T follicular helper cell (primary cell): ENCODE data around the gene SUSD1.
"Not testable (repeated sequence)": the region's sequence is repeated elsewhere in the genome, so short reads cannot be mapped to it uniquely, and the experiment has no call there.

Experiments used
- DNase-seq: peaks from one replicate; pipeline ENCODE4 v3.0.0-alpha.2; 2020; ENCODE audit warnings: low read depth

SUSD1 gene

DNA sequence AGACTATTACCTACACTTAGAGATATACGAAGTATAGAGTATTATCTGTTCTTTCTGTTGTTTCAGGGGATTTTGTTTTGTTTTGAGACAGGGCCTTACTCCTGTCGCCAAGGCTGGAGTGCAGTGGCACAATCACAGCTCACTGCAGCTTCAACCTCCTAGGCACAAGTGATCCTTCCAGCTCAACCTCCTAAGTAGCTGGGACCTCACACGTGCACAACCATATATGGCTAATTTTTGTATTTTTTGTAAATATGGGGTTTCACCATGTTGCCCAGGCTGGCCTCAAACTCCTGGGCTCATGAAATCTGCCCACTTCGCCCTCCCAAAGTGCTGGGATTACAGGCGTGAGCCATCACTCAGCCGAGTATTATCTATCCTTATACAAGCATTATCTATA is 45.9 kb downstream of the SUSD1 start:
- no peak for DNase-seq

- DNase-seq, result not testable (repeated sequence)
Measured at GRCh38 chr9:112128399-112128798, 46.7 kb downstream of the SUSD1 start.

GRCh38 chr9:112127281-112127680 is 47.8 kb downstream of the SUSD1 start:
- no peak for DNase-seq

DNA sequence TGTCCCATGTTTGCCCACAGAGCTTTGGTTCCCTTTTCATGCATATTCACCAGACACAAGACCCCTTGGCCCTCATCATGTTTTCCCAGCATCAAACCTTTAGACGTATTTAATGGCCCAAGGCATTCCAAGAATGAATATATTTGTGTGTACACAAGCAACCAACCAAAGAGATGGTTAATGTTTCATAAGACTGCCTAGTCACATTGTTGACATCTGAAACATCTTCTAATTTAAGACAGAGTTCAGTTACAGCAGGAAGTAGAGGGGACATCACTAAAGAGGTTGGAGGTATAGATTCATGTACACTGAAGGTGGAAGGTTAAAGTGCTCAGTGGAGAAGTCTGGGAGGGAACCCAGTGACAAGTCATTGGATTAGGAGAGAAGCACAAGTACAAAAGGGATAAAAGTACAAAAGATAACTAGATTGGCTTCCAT is 49.1 kb downstream of the SUSD1 start:
- no peak for DNase-seq

- no peak for DNase-seq
Measured at GRCh38 chr9:112124156-112124555, 50.9 kb downstream of the SUSD1 start.

DNA sequence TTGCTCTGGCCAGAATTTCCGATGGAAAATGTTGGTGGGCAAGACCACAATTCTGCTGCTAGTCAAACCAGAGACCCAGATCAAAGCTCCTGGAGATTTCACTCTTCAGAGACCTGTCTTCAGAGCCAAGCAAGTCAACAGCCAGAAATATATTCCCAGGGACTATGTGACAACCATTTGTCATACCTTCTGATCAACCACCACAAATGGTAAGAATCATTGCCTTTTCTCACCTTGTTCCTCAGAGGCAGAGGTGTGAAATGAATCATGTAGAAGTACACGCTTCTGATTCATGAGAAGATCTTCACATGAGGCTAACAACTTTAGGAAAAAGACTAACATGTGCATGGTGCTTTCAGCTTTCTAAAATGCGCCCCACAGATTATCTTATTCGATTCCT is 53.5 kb downstream of the SUSD1 start:
- DNase-seq, result no peak

- DNase-seq, result no peak
Measured at GRCh38 chr9:112120439-112120925, 54.6 kb downstream of the SUSD1 start.

- DNase-seq, result no peak
Measured at GRCh38 chr9:112120030-112120341, 55.1 kb downstream of the SUSD1 start.

GRCh38 chr9:112119225-112120029 is 55.7 kb downstream of the SUSD1 start:
- no peak for DNase-seq

- DNase-seq, result no peak
Measured at GRCh38 chr9:112118009-112118408, 57.1 kb downstream of the SUSD1 start.

- DNase-seq, result no peak
Measured at GRCh38 chr9:112115970-112116753, 58.9 kb downstream of the SUSD1 start.

GRCh38 chr9:112115109-112115508 is 60.0 kb downstream of the SUSD1 start:
- DNase-seq, result no peak

DNA sequence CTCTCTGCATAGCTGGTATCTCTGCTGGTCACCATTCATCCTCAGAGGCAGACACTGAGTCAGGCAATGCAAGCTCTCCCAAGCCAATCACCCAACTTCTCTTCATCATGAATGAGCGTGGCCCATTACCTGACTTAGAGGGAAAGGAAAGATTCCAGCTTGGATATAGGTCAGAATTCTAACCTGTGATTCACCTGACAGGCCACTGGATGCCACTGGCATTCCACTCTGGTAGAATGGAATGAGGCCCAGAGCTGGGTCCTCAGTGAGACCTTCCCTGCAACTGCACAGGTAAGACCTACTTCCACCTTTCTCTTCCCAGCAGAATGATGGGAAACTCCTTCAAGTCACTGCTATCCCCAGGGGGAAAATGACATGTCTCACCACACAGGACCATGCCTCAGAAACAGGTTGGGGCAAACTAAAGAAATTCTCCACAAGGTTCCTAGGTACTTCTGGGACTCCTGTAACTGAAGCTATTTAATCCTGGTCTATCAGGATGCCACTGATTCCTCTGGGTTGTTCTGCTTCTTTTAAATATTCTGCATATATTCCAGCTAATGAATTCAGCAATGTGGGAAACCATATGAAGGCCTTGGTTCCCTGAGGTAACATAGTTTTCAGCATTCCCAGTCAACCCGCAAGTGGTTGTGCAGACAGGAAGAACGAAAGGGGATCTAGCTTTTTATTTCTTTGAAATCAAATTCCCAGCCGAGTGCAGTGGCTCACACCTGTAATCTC is 62.0 kb downstream of the SUSD1 start:
- DNase-seq, result peak; percentile 1

DNA sequence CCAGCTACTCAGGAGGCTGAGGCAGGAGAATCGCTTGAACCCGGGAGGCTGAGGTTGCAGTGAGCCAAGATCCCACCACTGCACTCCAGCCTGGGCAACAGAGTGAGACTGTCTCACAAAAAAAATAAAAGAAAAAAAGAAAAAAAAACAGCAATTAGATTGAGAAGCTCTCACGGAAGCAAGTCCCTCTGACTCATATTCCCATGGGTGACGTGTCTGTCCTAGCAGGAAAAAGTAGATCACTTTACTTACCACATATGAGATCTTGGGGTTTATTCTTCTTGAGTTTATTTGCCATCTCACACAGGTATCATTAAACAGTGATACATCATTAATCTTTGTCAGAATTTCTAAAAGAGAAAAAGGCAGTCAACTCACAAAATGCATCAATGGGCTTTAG is 62.6 kb downstream of the SUSD1 start:
- no peak for DNase-seq

- no peak for DNase-seq
Measured at GRCh38 chr9:112111461-112111860, 63.6 kb downstream of the SUSD1 start.

GRCh38 chr9:112110777-112111113 is 64.4 kb downstream of the SUSD1 start:
- no peak for DNase-seq

DNA sequence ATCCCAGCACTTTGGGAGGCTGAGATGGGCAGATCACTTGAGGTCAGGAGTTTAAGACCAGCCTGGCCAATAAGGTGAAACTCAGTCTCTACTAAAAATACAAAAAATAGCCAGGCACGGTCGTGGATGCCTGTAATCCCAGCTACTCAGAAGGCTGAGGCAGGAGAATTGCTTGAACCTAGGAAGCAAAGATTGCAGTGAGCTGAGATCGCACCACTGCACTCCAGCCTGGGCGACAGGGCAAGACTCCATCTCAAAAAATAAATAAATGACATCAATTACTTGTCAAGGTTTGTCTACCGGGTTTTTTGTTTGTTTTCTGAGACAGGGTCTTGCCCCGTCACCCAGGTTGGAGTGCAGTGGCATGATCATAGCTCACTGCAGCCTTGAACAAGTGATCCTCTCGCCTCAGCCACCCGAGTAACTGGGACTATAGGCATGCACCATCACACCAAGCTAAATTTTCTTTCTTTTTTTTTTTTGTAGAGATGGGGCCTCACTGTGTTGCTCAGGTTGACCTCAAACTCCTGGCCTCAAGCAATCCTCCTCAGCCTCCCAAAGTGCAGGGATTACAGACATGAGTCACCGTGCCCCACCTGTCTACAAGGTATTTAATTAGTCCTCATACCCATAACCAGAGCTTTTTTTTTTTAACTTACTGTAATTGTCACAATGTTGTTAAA is 64.9 kb downstream of the SUSD1 start:
- no peak for DNase-seq

- DNase-seq, result no peak
Measured at GRCh38 chr9:112104901-112105300, 70.2 kb downstream of the SUSD1 start.

- no peak for DNase-seq
Measured at GRCh38 chr9:112104401-112104800, 70.7 kb downstream of the SUSD1 start.

- DNase-seq, result no peak
Measured at GRCh38 chr9:112103405-112103804, 71.7 kb downstream of the SUSD1 start.

GRCh38 chr9:112097712-112098688 is 77.1 kb downstream of the SUSD1 start:
- peak; percentile 45 for DNase-seq
